ENCODE data around the gene MBTPS1. TPM values are rescaled to one million over a fixed set of nuclear protein-coding genes. Genes with fewer than 3 reads are reported as not detected.
A peak's percentile ranks its signal among the peaks of the same experiment; 100 is the strongest.

The MBTPS1 gene
- total and polyA plus RNA-seq, 9 of the 15 experiments (the other 6 are each of a cell fraction or from before 2014, with no cell fraction given) = 2.8 to 57.6 (median 43.8) TPM

GRCh38 chr16:84062734-84063640 lies 53.8 kb downstream of the MBTPS1 start (continued):
- TF ChIP-seq MLX (CRISPR knock-in tag; conservative IDR thresholded peaks at IDR 0.05) (no peak), RCOR1 (IDR thresholded peaks at IDR 0.05; ENCODE audit: borderline replicate concordance in 1 of 2, low read depth in 2 of 2, low read length in 2 of 2) (no peak), ZNF609 (CRISPR knock-in tag; IDR thresholded peaks at IDR 0.05; ENCODE audit: borderline replicate concordance) (no peak), ATF1 (CRISPR knock-in tag; IDR thresholded peaks at IDR 0.05) (no peak), ATF1 (tag; IDR thresholded peaks at IDR 0.05) (peak; percentile 56; the same call in 1 of the 2 replicates)
